22Rv1 (cell line): ENCODE data around the gene LAMB1.

Experiments
- H3K27ac ChIP-seq: fragments of 450-650 bp; 2 replicates; pipeline ENCODE4 v1.5.1; 2017
- CTCF ChIP-seq: fragments of 450-650 bp; IDR thresholded peaks from 2 replicates; pipeline ENCODE4 v1.5.1; 2017; ENCODE audit warnings: mild to moderate bottlenecking
- ZFX ChIP-seq: fragments of 450-650 bp; IDR thresholded peaks from 2 replicates; pipeline ENCODE4 v1.6.1; 2017; ENCODE audit warnings: antibody characterized with exemption, borderline replicate concordance

The LAMB1 gene

GRCh38 chr7:107989618-107990373 lies 13.2 kb downstream of the LAMB1 start:
- no peak overlapping the region for H3K27ac ChIP-seq
- TF ChIP-seq CTCF, result no peak
- no peak for TF ChIP-seq ZFX

- no peak for TF ChIP-seq CTCF
- TF ChIP-seq ZFX, result no peak
- H3K27ac ChIP-seq, result no peak overlapping the region
Observed at GRCh38 chr7:107982918-107983389, 20.0 kb downstream of the LAMB1 start.

- TF ChIP-seq CTCF, result no peak
- no peak for TF ChIP-seq ZFX
- H3K27ac ChIP-seq, result no peak overlapping the region
Observed at GRCh38 chr7:107982042-107982840, 20.7 kb downstream of the LAMB1 start.

- TF ChIP-seq ZFX, result no peak
- TF ChIP-seq CTCF, result no peak
- no peak overlapping the region for H3K27ac ChIP-seq
Observed at GRCh38 chr7:107981466-107981865, 21.5 kb downstream of the LAMB1 start.

- TF ChIP-seq ZFX, result no peak
- TF ChIP-seq CTCF, result no peak
- no peak overlapping the region for H3K27ac ChIP-seq
Observed at GRCh38 chr7:107980671-107981190, 22.2 kb downstream of the LAMB1 start.

GRCh38 chr7:107980171-107980570 lies 22.8 kb downstream of the LAMB1 start:
- no peak overlapping the region for H3K27ac ChIP-seq
- TF ChIP-seq ZFX (no peak), CTCF (no peak)
